ENCODE data around the gene CALD1. TPM values are rescaled to one million over a fixed set of nuclear protein-coding genes. Genes with fewer than 3 reads are reported as not detected.

CALD1 gene
- total and polyA plus RNA-seq, 2 experiments from 2014 or later, result 132 to 842 TPM

DNA sequence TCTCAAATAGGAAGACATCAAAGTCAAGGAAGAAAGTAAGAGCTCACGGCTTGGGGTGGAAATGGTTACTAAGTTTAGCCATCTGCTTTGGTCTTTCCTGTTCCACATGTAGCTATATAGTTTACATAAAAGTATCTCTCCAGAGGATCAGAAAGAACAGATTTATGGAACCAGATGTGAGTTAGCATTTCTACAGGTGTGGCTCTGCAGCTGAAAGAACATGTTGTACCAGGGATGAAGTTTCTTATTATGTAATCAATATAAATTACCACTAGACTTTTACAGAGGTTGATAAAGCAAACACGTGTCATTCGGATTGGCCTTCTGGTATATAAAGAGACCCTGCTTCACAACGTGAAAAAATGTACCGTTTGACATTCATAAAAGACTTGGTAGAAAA, 19.9 kb downstream of the CALD1 start:
- ATAC-seq, result no peak
- Histone ChIP-seq H3K4me2 (no peak overlapping the region), H3K79me2 (replicated peaks; ENCODE audit: insufficient read depth) (peaks cover 88% of the 10 kb centered on the region)

DNA sequence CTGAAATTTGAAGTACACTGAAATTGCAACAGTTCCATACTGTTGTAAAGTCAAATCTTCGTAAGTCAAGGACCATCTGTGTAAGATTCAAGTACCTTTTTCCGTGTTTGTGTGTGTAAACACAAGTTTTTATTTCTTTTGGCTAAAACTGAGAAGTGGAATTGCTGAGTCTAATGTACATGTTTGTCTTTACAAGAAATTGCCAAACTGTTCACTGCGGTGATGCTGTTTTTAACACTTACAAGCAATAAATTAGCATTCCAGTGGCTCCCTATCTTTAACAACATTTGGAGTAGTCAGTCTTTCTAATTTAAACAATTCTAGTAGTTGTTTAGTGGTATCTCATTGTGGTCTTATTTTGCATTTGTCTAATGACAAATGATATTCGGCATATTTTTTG, 23.3 kb downstream of the CALD1 start:
- Histone ChIP-seq H3K4me2 (no peak overlapping the region), H3F3A (replicated peaks; ENCODE audit: low read depth) (no peaks in the 10 kb centered on the region), H3K27ac (ENCODE audit: low read depth) (no peak overlapping the region), H3K27me3 (ENCODE audit: insufficient read depth) (no peaks in the 10 kb centered on the region), H2AFZ (no peak overlapping the region), H4K20me1 (replicated peaks; ENCODE audit: insufficient read depth) (no peaks in the 10 kb centered on the region), H3K79me2 (replicated peaks; ENCODE audit: insufficient read depth) (peaks cover 79% of the 10 kb centered on the region), H3K4me3 (no peak overlapping the region), H3K36me3 (ENCODE audit: insufficient read depth) (0 out of 2 replicates have a peak, but pooled peaks cover 5% of the 10 kb centered on the region), H3K9me2 (ENCODE audit: insufficient read depth) (no peaks in the 10 kb centered on the region), H3K4me1 (ENCODE audit: insufficient read depth) (peaks cover 4% of the 10 kb centered on the region; the same call in 1 of the 2 replicates)
- DNase-seq (ENCODE audit: low spot score) (no peak), ATAC-seq (no peak)
- TF ChIP-seq EZH2phosphoT487 (IDR thresholded peaks at IDR 0.05; ENCODE audit: unreplicated experiment), result no peak
- no peak for TF ChIP-seq POLR2AphosphoS5 (IDR thresholded peaks at IDR 0.05; ENCODE audit: low read depth)
- no peak for TF ChIP-seq ZNF114 (CRISPR knock-in tag; IDR thresholded peaks at IDR 0.05)
- no peak for TF ChIP-seq NANOG (IDR thresholded peaks at IDR 0.05; ENCODE audit: borderline replicate concordance)
- TF ChIP-seq, protein P1, sequence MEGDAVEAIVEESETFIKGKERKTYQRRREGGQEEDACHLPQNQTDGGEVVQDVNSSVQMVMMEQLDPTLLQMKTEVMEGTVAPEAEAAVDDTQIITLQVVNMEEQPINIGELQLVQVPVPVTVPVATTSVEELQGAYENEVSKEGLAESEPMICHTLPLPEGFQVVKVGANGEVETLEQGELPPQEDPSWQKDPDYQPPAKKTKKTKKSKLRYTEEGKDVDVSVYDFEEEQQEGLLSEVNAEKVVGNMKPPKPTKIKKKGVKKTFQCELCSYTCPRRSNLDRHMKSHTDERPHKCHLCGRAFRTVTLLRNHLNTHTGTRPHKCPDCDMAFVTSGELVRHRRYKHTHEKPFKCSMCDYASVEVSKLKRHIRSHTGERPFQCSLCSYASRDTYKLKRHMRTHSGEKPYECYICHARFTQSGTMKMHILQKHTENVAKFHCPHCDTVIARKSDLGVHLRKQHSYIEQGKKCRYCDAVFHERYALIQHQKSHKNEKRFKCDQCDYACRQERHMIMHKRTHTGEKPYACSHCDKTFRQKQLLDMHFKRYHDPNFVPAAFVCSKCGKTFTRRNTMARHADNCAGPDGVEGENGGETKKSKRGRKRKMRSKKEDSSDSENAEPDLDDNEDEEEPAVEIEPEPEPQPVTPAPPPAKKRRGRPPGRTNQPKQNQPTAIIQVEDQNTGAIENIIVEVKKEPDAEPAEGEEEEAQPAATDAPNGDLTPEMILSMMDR (conservative IDR thresholded peaks at IDR 0.05; ENCODE audit: low read depth in 2 of 2), result no peak
- no peak for TF ChIP-seq JUNB (IDR thresholded peaks at IDR 0.05; ENCODE audit: unreplicated experiment)
- TF ChIP-seq EZH2 (IDR thresholded peaks at IDR 0.05; ENCODE audit: low read depth, unreplicated experiment), result no peak
- Mint-ChIP-seq H3K27ac (no peak overlapping the region), H3K36me3 (ENCODE audit: low read depth) (peaks cover 35% of the 10 kb centered on the region; the same call in 2 of the 3 replicates), H3K9me3 (peaks cover 9% of the 10 kb centered on the region; the same call in 1 of the 3 replicates), H3K4me3 (no peak overlapping the region), H3K4me1 (peaks cover 25% of the 10 kb centered on the region), H3K27me3 (ENCODE audit: insufficient read depth, low read depth, poor library complexity) (peaks cover 6% of the 10 kb centered on the region)

More for the DNA sequence above, 19.9 kb downstream of the CALD1 start:
- H3K36me3 Mint-ChIP-seq (ENCODE audit: low read depth), result peaks cover 33% of the 10 kb centered on the region
- H3K9me3 Mint-ChIP-seq, result peaks cover 10% of the 10 kb centered on the region; the same call in 2 of the 3 replicates
- no peaks in the 10 kb centered on the region for H3K27me3 ChIP-seq (ENCODE audit: insufficient read depth)
- H3K27ac Mint-ChIP-seq, result no peak overlapping the region
- H3K27ac ChIP-seq (ENCODE audit: low read depth), result no peak overlapping the region
- peaks cover 16% of the 10 kb centered on the region for H3K4me1 Mint-ChIP-seq
- H3K4me3 ChIP-seq, result no peak overlapping the region
- H3K4me1 ChIP-seq (ENCODE audit: insufficient read depth), result no peaks in the 10 kb centered on the region; the same call in 1 of the 2 replicates
- no peak overlapping the region for H3K4me3 Mint-ChIP-seq
- no peak for DNase-seq (ENCODE audit: low spot score)
- peaks cover 5% of the 10 kb centered on the region; the same call in 1 of the 2 replicates for H3K36me3 ChIP-seq (ENCODE audit: insufficient read depth)
- no peaks in the 10 kb centered on the region for H4K20me1 ChIP-seq (replicated peaks; ENCODE audit: insufficient read depth)
- H3K27me3 Mint-ChIP-seq (ENCODE audit: insufficient read depth, low read depth, poor library complexity), result peaks cover 4% of the 10 kb centered on the region
- H3K9me2 ChIP-seq (ENCODE audit: insufficient read depth), result no peaks in the 10 kb centered on the region
- no peak overlapping the region for H2AFZ ChIP-seq
- no peaks in the 10 kb centered on the region for H3F3A ChIP-seq (replicated peaks; ENCODE audit: low read depth)
- TF ChIP-seq NANOG (IDR thresholded peaks at IDR 0.05; ENCODE audit: borderline replicate concordance) (no peak), REST (IDR thresholded peaks at IDR 0.05; ENCODE audit: unreplicated experiment) (no peak), EZH2phosphoT487 (IDR thresholded peaks at IDR 0.05; ENCODE audit: unreplicated experiment) (no peak)

Data from GM23338 (cell line).